NCI-H128 (cell line): Measurements from ENCODE around the gene NUCKS1.

Experiments used
- DNase-seq: peaks from one replicate; lab custom pipeline; 2025; ENCODE audit not compliant: unreplicated experiment; lab: John Stamatoyannopoulos, UW

Gene NUCKS1

DNA sequence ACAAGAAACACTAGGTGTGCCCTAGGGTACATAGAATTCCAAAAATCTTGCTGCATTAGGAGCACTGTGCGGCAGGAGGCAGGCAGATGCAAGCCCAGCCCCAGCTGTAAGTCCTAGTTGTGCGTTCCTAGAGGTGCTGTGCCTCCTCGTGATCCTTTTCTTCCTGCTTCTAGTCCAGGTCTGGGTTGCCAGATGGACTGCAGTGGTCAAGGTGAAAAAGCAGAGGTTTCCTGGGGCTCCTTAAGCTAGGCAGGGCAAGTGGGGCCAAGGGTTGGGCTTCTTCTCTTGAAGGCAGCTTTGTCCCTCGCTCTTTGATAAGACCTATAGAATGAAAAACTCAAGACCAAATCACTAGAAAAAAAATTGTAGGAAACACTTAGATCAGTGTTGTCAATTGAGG is 48.1 kb downstream of the NUCKS1 start:
- no peak for DNase-seq

DNA sequence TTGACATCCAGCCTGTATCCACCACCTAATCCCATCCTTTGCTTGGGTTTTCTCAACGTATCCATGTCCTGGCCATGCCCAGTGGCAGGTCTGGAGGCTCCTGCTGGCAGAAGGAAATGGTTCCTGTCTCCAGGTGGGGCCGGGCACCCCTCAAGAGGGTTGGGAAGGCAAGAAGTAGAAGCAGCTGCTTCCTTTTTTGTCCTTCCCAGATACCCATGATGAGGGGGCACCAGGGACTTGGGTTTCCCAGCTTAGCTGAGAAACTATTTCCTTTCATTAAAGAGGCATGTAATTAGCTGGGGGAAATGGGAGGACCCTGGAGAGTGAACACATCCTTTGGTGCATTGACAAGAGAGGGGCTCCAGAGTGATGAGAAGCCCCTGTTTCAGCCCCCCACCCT is 48.6 kb downstream of the NUCKS1 start:
- DNase-seq: no peak

DNA sequence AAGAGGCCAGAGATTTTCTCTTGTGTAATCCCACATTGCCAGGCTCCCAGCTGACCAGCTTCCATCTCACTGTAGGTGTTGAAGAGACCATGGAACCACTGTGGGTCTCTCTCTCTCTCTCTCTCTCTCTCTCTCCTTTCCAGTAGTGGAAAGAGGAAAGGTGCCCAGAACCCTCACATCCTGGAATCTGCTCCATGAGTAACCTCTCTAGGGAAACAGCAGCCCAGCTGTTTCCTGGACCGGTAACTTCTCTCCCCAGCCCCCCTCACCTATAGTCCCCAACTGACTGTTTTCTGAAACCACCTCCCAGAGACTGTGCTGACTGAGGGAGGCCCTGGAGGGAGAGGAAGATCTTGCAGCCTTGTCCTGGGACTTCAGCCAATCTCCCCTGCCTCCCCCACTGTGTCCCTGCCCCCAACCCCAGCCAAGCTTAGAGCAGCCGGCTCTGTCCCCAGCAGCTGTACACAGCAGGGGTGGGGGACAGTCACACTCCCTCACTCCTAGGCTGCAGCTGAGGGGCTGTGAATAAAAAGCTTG is 49.0 kb downstream of the NUCKS1 start:
- no peak for DNase-seq

DNA sequence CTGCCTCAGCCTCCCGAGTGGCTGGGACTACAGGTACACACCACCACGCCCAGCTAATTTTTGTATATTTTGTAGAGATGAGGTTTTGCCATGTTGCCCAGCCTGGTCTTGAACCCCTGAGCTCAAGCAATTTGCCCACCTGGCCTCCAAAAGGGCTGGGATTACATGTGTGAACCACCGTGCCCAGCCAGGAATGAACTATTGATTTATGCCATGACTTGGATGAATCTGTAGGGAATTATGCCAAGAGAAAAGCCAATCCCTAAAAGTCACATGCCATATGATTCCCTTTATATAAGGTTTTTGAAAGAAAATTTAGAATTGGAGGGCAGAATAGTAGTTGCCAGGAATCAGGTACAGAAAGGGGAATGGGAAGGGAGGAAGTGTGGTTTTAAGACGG is 50.6 kb downstream of the NUCKS1 start:
- DNase-seq: no peak

DNA sequence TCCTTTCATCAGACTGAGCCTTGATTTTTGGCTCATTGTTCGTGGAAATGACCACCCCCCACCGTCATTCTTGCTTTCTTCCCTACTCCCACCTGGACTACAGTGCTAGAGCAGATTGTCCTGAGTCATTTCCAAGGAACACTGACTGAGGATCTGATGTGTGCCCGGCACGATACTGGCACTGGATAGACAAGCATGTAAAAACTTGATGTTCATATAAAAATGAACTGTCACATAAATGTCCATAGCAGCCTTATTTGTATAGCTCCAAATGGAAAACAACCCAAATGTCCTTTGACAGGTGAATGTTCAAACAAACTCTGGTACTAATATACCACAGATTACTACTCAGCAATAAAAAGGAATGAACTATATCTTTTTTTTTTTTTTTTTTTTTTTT is 51.1 kb downstream of the NUCKS1 start:
- DNase-seq: no peak

DNA sequence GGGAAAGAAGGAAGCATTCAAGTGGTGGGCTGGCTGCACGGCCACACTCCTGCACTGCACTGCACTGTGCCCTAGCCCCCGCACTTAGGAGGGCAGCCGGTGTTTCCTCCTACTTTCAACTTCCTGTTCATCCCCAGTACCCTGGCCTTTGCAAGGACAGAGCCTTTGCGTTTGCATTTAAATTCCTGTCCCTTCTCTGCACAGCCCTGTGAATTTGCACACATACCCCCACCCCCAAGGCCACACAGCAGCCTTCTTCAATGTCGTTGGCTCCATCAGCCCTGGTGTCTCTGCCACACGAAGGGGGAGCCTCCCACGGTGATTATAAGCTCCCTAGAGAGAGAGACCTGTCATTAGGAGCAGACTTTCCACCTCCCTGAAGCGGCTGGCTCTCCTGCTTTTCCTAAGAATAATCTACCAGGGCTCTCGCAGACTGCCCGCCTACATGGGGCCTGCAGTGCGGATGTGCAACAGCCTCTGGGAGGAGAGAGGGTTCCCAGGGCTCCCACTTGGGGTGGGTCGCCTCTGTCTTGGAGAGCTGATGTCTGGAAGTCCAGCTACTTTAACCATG is 56.5 kb downstream of the NUCKS1 start:
- no peak for DNase-seq

DNA sequence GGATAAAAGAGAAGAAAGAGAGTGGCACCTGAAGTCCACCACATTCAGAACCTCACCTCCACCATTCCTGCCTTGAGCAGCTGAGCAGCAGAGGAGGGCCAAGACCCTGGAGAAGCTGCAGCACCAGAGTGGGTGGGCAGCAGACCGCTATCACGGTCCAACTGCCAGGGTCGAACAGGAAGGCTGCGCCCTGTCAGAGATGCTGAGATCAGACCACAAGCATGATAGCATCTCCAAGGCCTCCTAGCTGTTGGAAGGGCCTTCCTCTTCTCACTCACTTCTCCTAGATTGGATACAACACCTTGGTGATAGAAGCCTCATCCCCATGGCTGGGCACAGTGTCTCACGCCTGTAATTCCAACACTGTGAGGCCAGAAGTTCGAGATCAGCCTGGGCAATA is 57.6 kb downstream of the NUCKS1 start:
- no peak for DNase-seq

DNA sequence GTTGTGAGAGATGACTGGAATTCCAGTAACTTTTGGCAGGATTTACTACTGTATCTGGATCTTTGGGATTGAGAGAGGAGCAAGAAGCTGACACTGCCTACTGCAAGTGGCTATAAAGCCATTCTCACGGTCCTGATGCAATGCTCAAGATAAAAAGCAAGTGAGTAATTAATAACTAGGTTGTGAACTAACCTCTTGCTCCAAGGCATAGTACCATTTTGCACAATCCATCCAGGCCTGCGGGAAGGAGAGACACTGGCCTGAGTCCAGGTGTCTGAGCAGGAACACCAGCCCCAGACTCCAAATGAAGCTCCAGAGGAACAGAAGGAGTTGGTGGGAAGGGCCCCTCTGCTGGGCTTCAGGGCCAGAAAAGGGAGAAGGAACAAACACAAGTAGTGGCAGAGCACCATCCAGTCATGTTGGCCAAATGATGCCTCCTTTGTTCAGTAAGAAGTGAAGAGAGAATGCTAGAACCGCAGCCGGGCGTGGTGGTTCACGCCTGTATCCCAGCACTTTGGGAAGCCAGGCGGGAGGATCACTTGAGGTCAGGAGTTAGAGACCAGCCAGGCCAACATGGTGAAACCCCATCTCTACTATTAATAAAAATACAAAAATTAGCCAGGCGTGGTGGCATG is 59.7 kb downstream of the NUCKS1 start:
- DNase-seq: no peak

DNA sequence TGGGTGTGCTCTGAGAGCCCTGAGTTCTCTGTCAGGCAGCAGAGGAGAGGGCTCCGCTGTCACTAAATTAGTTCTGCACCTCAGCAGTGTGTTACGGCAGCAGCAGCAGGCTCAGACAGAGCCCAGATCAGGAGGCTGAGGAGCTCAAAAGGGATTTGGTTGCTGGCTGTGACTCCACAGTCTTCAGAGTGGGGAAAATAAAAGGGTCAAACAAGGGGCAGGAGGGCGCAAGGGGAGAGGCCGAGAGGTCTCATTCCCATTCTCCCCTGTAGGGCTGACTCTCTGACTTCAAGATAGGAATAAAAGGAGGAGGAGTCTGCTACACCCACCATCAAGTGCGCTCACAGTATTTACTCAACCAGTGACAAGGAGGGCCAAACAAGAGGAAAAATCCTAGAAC is 60.5 kb downstream of the NUCKS1 start:
- no peak for DNase-seq

DNA sequence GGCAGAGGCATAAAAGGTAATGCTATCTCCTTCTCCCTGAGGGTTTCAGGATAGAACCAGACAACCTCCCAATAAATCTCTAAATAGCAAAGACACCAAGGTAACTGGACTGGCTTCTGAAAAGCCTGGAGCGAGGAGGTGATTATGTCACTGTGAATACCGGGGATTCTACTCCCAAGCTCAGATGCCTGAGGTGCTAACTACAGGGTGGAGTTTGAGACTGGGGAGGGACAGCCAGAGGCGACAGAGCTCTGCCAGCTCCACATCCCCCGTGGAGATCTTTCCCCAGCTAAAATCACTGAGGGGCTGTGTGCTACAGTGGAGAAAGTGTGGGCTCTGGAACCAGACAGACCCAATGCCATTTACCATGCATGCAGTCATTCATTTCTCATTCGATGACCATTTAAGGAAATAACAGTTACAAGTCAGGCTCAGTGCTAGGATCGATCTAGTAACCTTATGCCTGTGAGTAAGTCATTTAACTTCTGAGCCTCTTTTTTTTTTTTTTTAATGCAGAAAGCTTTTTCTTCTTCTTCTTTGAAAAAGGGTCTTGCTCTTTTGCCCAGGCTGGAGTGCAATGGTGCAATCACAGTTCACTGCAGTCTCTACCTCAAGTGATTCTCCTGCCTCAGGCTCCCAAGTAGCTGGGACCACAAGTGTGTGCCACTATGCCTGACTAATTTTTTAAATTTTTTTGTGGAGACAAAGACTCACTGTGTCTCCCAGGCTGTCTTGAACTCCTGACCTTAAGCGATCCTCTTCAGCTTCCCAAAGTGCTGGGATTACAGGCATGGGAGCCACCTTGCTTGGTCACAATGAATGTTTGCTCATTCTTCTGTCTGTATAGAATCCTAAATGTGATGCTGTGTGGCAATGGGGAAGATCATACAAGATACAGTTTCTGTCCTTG is 61.6 kb downstream of the NUCKS1 start:
- no peak for DNase-seq

DNA sequence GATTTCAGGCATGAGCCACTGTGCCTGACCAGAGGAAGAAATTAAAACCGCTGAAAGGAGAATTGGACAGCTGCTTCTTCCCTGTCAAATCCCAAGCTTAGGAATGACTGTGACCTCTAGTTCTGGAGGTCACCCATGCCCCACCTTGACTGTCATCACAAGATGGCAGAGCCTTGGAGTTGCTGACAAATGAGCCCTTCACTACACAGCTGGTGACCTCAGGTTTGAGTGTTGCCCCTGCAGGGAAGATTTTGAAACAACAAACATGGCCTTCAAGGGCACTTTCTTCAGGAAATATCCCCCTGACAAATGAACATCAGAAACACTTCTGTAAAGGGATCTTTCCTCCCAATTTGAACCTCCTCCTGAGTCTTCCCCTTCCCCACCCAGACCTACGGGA is 62.7 kb downstream of the NUCKS1 start:
- no peak for DNase-seq

DNA sequence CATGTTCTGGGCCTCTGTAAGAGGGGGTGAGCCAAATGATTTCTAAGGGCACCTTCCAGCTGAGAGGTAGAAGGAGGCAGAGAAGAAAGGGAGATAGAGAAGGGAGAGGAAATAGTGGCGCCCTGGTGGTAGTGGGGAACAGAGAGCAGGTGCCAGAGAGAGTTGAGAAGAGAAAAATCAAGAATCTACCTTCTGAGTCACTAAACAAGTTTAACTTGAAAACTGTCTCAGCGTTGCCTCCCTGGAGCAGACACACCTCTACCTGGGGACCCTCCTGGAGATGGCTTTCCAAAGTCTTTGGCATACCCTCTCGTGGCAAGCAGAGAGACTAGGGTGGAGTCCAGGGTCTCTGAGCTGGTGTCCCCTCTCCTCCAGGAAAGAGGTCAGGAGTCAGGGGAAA is 68.6 kb downstream of the NUCKS1 start:
- no peak for DNase-seq

DNA sequence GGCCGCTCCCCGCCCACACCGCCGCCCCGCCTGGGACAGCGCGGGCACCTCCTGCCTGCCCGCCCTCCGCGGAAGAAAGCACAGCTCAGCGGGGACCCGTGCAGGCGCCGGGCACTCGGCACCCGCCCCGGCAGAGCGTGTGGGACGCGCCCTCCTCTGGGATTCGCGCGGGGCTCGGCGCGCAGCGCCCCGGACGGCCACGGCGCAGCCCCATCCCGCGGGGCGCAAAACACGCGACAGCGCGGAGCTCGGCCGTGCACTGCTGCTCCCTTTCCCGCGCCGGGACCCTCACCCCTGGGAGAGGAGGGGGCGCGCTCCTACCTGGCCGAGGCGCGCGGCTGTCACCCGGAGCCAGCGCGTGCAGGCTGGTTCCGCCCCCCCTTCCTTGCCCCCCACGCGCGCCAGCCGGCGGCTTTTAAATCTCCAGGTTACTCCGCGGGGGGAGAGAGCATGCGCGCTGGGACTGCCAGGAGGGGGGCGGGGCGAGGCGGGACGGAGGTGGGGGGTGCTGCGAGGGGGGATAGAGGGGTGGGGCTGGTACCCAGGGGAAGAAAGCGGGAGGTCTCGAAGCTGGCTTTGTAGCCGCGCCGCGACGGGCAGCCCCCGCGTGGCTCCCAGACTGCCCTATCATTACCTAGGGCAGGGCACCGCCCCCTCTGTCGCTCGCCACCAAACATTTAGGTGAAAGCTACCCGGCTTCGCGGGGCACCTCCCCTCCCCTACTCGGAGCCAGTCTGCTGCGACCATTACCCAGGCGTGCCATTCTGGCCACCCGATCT is 69.7 kb downstream of the NUCKS1 start, which contains the start of gene SLC45A3:
Gene SLC45A3 (minus strand): TSS at position 437 of the 779 bp plus-strand sequence. CDS start 15,853 bp downstream, outside the sequence.
- no peak for DNase-seq

DNA sequence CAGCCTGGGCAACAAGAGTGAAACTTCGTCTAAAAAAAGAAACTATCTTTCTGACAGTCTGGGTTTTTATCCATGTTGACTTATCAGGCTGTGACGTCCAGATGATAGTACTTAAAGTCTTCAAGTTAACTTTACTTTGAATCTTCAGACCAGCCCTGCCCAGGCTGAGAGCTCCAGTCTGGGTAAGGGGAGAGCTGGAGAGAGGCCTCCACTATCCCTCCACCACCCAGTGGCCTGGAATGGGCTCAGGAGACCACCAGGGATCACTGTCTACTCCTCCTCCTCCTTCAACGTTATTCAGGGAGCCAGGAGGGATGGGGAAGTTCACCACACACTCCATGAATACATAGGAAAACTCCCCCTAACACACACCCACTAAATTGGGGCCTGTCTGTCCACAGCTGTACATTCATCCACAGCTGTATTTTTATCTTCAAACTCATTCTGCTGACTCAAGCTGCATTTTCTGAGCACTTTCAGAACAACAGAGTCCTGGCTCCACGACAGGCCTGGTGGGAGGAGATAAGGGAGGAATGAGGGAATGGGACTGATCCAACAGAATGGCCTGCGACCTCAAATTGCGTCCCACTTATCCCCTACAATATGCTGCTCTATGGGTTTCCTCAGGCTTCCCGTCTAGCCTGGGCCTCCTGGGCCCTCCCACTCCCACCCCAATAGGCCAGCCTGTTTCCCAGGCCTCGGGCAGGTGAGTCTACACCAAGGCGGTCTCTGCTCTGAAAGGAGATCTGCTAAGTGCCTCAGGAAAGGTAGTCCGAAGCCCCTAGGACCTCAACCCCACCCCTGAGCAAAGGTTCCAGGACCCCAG is 71.5 kb downstream of the NUCKS1 start:
- no peak for DNase-seq

DNA sequence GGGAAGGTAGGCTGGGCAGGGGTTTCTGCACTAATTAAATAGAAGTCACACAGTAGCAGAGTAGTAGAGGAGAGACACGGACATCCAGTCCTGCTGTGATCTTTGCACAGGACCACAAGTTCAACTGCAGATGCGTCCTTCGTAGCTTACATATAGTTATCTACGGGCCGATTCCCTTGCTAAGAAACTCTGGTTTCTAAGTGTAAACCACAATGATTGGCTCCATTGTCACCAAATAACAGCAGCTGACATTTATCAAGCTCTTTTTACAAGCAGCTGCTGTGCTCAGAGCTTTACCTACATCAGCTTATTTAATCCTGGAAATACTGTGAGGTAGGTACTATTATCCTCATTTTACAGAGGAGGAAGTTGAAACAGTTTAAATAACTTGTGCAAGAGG is 72.8 kb downstream of the NUCKS1 start:
- no peak for DNase-seq

DNA sequence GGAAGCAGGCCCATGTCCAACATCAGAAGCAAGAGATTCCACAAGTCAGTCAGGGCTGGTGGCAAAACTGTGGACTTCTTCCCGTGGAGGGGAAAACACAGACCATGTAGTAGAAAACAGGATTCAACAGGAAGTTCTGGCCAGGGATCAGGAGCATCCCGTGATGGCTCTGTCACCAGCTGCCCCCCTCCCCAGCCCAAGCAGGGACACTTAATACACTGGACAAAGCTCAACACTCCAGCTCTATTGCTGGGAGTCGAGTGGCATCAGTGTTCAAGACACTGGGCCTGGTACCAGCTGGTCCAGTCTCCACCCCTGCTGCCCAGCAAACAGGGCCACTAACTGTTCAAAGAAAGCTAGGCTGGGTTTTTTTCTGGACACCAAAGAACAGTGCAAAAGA is 73.4 kb downstream of the NUCKS1 start:
- no peak for DNase-seq

DNA sequence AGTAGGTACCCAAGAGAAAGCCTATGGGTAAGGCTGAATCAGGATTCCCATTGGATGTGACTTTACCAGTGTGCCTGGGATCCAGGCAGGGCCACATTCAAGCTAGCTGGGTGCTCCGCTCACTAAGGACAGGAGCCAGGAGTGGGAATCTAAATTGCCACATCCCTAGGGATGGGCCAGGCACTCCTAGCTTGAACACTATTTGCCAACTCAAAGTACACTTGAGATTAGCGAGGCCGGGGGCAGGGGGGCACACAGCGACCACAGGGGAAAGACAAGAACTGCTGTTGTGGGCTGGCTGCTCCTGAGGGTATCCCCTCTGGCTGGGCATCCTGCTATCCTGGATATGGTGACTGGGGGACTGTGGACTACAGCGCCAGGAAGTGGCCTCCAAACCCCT is 74.0 kb downstream of the NUCKS1 start:
- no peak for DNase-seq

DNA sequence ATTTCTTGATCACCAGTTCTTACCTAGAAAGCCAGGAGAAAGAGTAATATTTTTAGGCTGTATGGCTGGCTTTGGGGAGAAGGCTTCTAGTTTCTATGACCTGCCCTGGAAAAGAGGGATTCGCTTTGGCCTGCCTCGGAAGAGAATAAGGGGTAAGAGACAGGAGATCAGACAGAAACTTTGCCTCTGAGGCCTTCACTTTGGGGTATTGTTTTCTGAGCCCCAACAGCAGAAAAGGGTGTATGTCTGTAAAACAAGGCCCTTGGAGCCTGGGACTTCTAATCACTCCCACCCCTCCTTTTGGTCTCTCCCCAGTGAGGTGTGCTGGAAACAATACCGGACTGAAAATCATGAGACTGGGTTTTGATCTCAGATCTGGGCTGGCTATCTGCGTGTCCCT is 74.7 kb downstream of the NUCKS1 start:
- DNase-seq: no peak

DNA sequence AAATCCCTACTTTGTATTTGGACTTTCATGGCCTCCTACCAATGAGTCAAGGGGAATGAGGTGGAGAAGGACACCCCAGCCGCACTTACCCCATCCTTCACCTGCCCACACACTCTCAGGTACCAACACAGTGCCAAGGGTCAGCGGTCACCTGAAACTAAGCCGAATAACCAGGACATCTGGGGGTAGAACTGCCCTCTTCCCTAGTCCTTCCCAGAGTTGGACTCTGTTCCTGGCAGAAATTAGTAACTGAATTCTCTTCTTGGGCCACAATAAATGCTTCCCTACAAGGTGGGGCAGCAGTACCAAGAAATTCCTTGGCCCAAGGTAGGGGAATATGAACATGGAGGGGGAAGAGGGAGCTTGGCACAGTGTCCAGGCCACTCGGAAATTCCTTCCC is 77.0 kb downstream of the NUCKS1 start:
- no peak for DNase-seq

DNA sequence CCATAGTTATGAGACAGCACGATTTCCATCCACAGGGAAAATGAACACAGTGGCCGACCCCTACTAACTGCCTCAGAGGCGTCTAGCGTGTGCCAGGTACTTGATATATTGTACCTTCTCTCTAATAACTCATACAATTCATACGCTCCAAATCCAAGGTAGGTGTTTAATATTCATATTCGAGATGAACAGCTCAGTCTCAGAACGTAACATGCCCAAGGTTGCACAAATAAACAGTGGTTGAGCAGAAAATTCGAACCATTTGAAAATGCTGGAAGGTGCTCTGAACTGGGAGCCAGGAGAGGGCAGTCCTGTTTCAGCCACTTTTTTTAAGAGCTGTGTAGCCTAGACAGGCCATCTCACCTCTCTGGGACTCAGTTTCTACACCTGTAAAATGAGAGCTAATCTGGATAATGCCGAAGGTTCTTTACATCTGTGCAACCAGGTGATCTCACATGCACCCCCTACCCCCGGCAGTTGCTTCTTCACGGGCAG is 77.5 kb downstream of the NUCKS1 start:
- no peak for DNase-seq
